ENCODE measurements around the gene SCN9A.

The SCN9A gene

DNA sequence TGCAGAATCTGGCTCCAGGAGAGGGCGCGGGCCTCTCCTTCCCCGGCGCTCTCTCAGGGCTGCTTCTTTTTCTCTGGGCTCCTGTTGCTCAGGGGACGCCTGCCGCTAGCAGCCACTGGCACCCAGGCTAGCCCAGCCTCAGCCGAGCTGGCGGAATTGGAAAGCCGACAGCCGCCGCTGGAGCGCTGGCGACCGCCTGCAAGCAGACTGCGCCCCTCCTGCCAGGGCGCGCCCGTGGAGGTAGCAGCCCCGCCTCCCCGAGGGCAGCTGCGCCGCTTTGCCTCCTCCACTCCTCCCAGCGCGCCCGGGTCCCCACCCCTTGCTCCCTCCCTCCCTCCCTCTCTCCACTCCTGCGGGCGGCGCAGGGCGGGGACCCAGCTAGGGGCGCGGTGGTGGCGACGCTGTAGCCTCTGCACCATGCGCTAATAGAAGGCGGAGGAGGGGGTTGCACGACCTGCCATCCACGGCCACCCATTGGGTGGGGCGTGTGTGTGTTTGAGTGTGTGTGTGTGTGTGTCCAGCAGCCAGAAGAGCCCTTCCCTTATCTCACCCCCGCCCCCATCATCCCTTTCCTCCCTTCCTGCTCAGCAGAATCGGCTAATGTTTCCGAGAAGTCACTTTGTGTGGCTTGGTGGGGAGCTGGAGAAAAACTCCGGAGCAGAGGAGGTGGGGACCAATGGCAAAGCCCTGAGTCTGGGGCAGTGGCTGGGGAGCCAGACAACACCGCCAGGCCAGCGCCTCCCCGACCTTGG is at the start of gene SCN9A:
Gene SCN9A (minus strand): TSS at position 209 of the 752 bp plus-strand sequence. CDS start 64,188 bp downstream, outside the sequence.
- H3K4me3 ChIP-seq (ENCODE audit: low read length), result peak within 1 kb of the TSS; percentile 81
- H2AFZ ChIP-seq (ENCODE audit: low read length), result peak within 1 kb of the TSS; percentile 89
- peak within 1 kb of the TSS; percentile 65 for H3K9ac ChIP-seq (ENCODE audit: low read length)
- H3K9me3 ChIP-seq (replicated peaks; ENCODE audit: insufficient read depth, low read length), result no peaks in the 10 kb centered on the region
- H3K79me2 ChIP-seq (ENCODE audit: low read length), result peaks cover 23% of the 10 kb centered on the region
- H3F3A ChIP-seq (ENCODE audit: insufficient read depth, low read length), result peaks cover 18% of the 10 kb centered on the region
- peak within 1 kb of the TSS; percentile 84 for H3K4me2 ChIP-seq (ENCODE audit: low read depth, low read length)
- TF ChIP-seq, protein P1, sequence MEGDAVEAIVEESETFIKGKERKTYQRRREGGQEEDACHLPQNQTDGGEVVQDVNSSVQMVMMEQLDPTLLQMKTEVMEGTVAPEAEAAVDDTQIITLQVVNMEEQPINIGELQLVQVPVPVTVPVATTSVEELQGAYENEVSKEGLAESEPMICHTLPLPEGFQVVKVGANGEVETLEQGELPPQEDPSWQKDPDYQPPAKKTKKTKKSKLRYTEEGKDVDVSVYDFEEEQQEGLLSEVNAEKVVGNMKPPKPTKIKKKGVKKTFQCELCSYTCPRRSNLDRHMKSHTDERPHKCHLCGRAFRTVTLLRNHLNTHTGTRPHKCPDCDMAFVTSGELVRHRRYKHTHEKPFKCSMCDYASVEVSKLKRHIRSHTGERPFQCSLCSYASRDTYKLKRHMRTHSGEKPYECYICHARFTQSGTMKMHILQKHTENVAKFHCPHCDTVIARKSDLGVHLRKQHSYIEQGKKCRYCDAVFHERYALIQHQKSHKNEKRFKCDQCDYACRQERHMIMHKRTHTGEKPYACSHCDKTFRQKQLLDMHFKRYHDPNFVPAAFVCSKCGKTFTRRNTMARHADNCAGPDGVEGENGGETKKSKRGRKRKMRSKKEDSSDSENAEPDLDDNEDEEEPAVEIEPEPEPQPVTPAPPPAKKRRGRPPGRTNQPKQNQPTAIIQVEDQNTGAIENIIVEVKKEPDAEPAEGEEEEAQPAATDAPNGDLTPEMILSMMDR (IDR thresholded peaks at IDR 0.05; ENCODE audit: low read length), result peak; percentile 17; the same call in 1 of the 2 replicates
- TF ChIP-seq EZH2phosphoT487 (IDR thresholded peaks at IDR 0.05; ENCODE audit: low read length), result no peak
- TF ChIP-seq EZH2 (optimal IDR thresholded peaks at IDR 0.05; ENCODE audit: low read depth, low read length), result no peak
- H4K20me1 ChIP-seq (ENCODE audit: insufficient read depth, low read length), result no peaks in the 10 kb centered on the region
- no peaks in the 10 kb centered on the region for H3K36me3 ChIP-seq (replicated peaks; ENCODE audit: insufficient read depth, low read length)
- no peaks in the 10 kb centered on the region for H3K27me3 ChIP-seq (replicated peaks; ENCODE audit: insufficient read depth, low read length)
- DNase-seq, result peak; percentile 86
- H3K9me2 ChIP-seq (replicated peaks; ENCODE audit: insufficient read depth, low read length), result no peaks in the 10 kb centered on the region
- H3K4me1 ChIP-seq (ENCODE audit: low read length), result peaks cover 13% of the 10 kb centered on the region
- peak within 1 kb of the TSS; percentile 93 for H3K27ac ChIP-seq (ENCODE audit: low read length)

DNA sequence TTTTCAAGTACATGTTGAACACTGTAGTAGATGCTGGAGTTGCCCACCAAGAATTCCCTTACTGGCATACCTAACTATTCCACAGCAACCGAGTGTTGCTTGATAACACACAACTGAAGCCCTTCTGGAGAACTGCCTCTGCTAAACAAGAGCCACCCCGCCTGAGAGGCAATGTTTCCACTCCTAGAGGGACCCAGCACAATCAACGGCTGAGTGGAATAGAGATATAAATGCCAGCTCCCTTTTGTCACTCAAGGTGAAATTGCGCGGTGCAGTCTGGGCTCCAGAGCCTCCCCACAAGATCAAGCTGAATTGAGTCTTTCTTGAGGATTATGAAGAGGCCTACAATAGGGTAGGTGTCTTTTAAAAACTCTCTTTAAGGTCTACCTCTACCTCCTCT is 49.1 kb upstream of the SCN9A start:
- H3K27ac ChIP-seq (ENCODE audit: low read length), result no peak overlapping the region
- H3K9me3 ChIP-seq (replicated peaks; ENCODE audit: insufficient read depth, low read length), result no peaks in the 10 kb centered on the region
- no peaks in the 10 kb centered on the region for H4K20me1 ChIP-seq (ENCODE audit: insufficient read depth, low read length)
- no peaks in the 10 kb centered on the region for H3K4me1 ChIP-seq (ENCODE audit: low read length)
- H3K9ac ChIP-seq (ENCODE audit: low read length), result no peak overlapping the region
- DNase-seq, result no peak
- no peaks in the 10 kb centered on the region for H3K36me3 ChIP-seq (replicated peaks; ENCODE audit: insufficient read depth, low read length)
- TF ChIP-seq EZH2 (optimal IDR thresholded peaks at IDR 0.05; ENCODE audit: low read depth, low read length) (no peak), EZH2phosphoT487 (IDR thresholded peaks at IDR 0.05; ENCODE audit: low read length) (no peak)
- TF ChIP-seq, protein P1 (IDR thresholded peaks at IDR 0.05; ENCODE audit: low read length), result no peak
- H3K4me2 ChIP-seq (ENCODE audit: low read depth, low read length), result no peak overlapping the region
- no peaks in the 10 kb centered on the region for H3K9me2 ChIP-seq (replicated peaks; ENCODE audit: insufficient read depth, low read length)
- H3K79me2 ChIP-seq (ENCODE audit: low read length), result no peaks in the 10 kb centered on the region
- no peak overlapping the region for H2AFZ ChIP-seq (ENCODE audit: low read length)
- H3F3A ChIP-seq (ENCODE audit: insufficient read depth, low read length), result no peaks in the 10 kb centered on the region
- H3K27me3 ChIP-seq (replicated peaks; ENCODE audit: insufficient read depth, low read length), result no peaks in the 10 kb centered on the region
- no peak overlapping the region for H3K4me3 ChIP-seq (ENCODE audit: low read length)

DNA sequence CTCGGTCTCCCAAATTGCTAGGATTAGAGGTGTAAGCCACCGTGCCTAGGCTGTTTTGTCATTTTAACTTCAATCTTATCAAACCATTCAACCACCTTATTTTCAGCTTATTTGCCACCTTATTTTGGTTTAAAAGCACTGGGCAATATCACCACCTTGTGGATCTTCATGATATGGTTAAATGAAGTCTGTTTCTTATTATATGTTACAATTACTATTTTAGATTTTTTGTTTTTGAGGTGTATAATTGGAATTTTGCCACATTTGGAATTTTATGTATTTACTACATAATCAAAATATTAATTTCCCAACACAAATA is 43.8 kb upstream of the SCN9A start:
- no peaks in the 10 kb centered on the region for H3K9me2 ChIP-seq (replicated peaks; ENCODE audit: insufficient read depth, low read length)

More for the DNA sequence above, 43.8 kb upstream of the SCN9A start:
- TF ChIP-seq EZH2 (optimal IDR thresholded peaks at IDR 0.05; ENCODE audit: low read depth, low read length) (no peak), EZH2phosphoT487 (IDR thresholded peaks at IDR 0.05; ENCODE audit: low read length) (no peak)
- TF ChIP-seq, protein P1 (IDR thresholded peaks at IDR 0.05; ENCODE audit: low read length), result peak; percentile 40
- H3K4me1 ChIP-seq (ENCODE audit: low read length), result no peaks in the 10 kb centered on the region
- no peaks in the 10 kb centered on the region for H3K79me2 ChIP-seq (ENCODE audit: low read length)
- peak; percentile 8 for DNase-seq
- no peaks in the 10 kb centered on the region for H3K27me3 ChIP-seq (replicated peaks; ENCODE audit: insufficient read depth, low read length)
- no peak overlapping the region for H3K9ac ChIP-seq (ENCODE audit: low read length)
- no peaks in the 10 kb centered on the region for H4K20me1 ChIP-seq (ENCODE audit: insufficient read depth, low read length)
- no peak overlapping the region for H2AFZ ChIP-seq (ENCODE audit: low read length)
- no peak overlapping the region for H3K27ac ChIP-seq (ENCODE audit: low read length)
- H3K4me3 ChIP-seq (ENCODE audit: low read length), result no peak overlapping the region
- H3K9me3 ChIP-seq (replicated peaks; ENCODE audit: insufficient read depth, low read length), result no peaks in the 10 kb centered on the region
- no peaks in the 10 kb centered on the region for H3F3A ChIP-seq (ENCODE audit: insufficient read depth, low read length)
- H3K36me3 ChIP-seq (replicated peaks; ENCODE audit: insufficient read depth, low read length), result no peaks in the 10 kb centered on the region
- no peak overlapping the region for H3K4me2 ChIP-seq (ENCODE audit: low read depth, low read length)

Data from MM.1S (cell line).